ENCODE data around the gene HMGCS1. TPM values are rescaled to one million over a fixed set of nuclear protein-coding genes. Genes with fewer than 3 reads are reported as not detected.

HMGCS1 gene
- total and polyA plus RNA-seq, 2 of the 8 experiments (the other 6 are each of a cell fraction or from before 2014, with no cell fraction given) = 63.6 to 236 TPM

DNA sequence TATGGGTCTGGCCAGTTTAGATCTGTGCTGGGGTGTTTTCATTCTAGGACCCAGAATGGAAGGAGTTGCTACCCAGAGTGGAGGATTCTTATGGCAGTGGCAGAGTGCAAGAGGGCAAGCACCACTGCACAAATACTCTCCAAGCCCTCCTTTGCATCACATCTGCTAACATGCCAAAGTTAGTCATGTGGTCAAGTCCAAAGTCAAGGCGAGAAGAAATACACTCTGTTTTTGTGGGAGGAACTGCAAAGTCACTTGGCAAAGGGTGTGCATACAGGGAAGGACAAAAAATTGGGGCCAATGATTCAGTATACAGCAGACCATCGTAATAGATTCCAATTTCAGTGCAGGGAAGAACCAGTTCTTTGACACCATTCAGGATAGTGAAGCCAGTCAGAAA lies 43.9 kb upstream of the HMGCS1 start:
- H4K8ac ChIP-seq (ENCODE audit: extremely low read depth, insufficient read depth, low read length) = no peak overlapping the region
- no peak overlapping the region for H2AFZ ChIP-seq (ENCODE audit: low read length)
- H2BK5ac ChIP-seq (ENCODE audit: low read depth, low read length) = no peak overlapping the region
- no peak overlapping the region for H2BK20ac ChIP-seq (ENCODE audit: low read length)
- no peaks in the 10 kb centered on the region for H3K79me1 ChIP-seq (ENCODE audit: low read depth, low read length)
- no peak for FAIRE-seq
- ChIA-PET POLR2A (ENCODE audit: partially characterized antibody) (interaction anchor here (0.6 to 1.2 kb wide), 2 partner anchors 8 to 127 kb away, joined by 4 read pairs; partner anchors contain the start of gene TMEM267), CTCF (ENCODE audit: partially characterized antibody) (no interaction called here)
- no peak overlapping the region for H3K4ac ChIP-seq (replicated peaks; ENCODE audit: insufficient read length, low read depth, low read length)
- H4K5ac ChIP-seq (ENCODE audit: insufficient read length, low read depth, low read length) = no peak overlapping the region
- no peak overlapping the region for H3K56ac ChIP-seq (replicated peaks; ENCODE audit: insufficient read length, low read depth, low read length)
- no peak overlapping the region for H3K14ac ChIP-seq (ENCODE audit: insufficient read length)
- H3K4me3 ChIP-seq (ENCODE audit: extremely low read depth in 1 of 4, insufficient read depth in 2 of 4, low read depth in 3 of 4, low read length in 4 of 4) = no peak overlapping the region
- no peak overlapping the region for H3K23ac ChIP-seq (ENCODE audit: insufficient read length)
- H3K9me3 ChIP-seq (ENCODE audit: insufficient read depth in 2 of 2, low read depth in 1 of 2, low read length in 1 of 2) = 0 out of 4 replicates have a peak, but pooled peaks cover 9 to 12% of the 10 kb centered on the region in 2 experiments
- no peak overlapping the region for H4K91ac ChIP-seq (replicated peaks; ENCODE audit: insufficient read length, low read length)
- no peak overlapping the region for H2AK5ac ChIP-seq (ENCODE audit: low read depth, low read length)
- no peak overlapping the region for H2BK15ac ChIP-seq (ENCODE audit: low read length)
- 89% methylated on average over 2 of the region's 2 CpGs; no CpG with 5 or more reads in 1 of the 2 experiments for WGBS, 2 experiments (ENCODE audit: extremely low coverage in 1 of 2, insufficient coverage in 1 of 2, insufficient read length in 1 of 2, insufficient replicate concordance in 2 of 2, low coverage in 1 of 2, low lambda C conversion rate in 2 of 2, missing lambda C conversion rate in 1 of 2)
- no peaks in the 10 kb centered on the region for H3K79me2 ChIP-seq (ENCODE audit: control insufficient read depth in 1 of 2, insufficient read depth in 2 of 2, low read length in 2 of 2)
- TF ChIP-seq SIX5 (IDR thresholded peaks at IDR 0.05; ENCODE audit: low read depth, low read length) = no peak
- no peak for TF ChIP-seq POU5F1 (IDR thresholded peaks at IDR 0.05; ENCODE audit: low read depth, low read length)
- no peak for TF ChIP-seq POLR2AphosphoS5 (IDR thresholded peaks at IDR 0.05; ENCODE audit: low read depth, low read length)
- no peak for TF ChIP-seq SP1 (IDR thresholded peaks at IDR 0.05; ENCODE audit: low read depth, low read length)
- no peak for TF ChIP-seq BRCA1 (IDR thresholded peaks at IDR 0.05; ENCODE audit: low read depth, low read length)
- no peak for DNase-seq (ENCODE audit: low read depth in 1 of 2, low spot score in 2 of 2)
- H3K23me2 ChIP-seq (ENCODE audit: low read depth, low read length) = no peaks in the 10 kb centered on the region
- H3K9ac ChIP-seq (replicated peaks in 1 of 4; ENCODE audit: extremely low read depth in 1 of 4, low read depth in 3 of 4, low read length in 3 of 4) = no peak overlapping the region
- H3K18ac ChIP-seq (ENCODE audit: extremely low read depth, low read length) = no peak overlapping the region
- H3K27ac ChIP-seq (ENCODE audit: low read depth, low read length) = no peak overlapping the region
- H2BK120ac ChIP-seq (replicated peaks; ENCODE audit: low read depth, low read length) = no peak overlapping the region
- H3K4me2 ChIP-seq (ENCODE audit: insufficient read depth in 1 of 2, low read depth in 2 of 2, low read length in 2 of 2) = no peak overlapping the region
- H3K27me3 ChIP-seq (replicated peaks in 1 of 4; ENCODE audit: control insufficient read depth in 3 of 4, extremely low read depth in 1 of 4, insufficient read depth in 3 of 4, low read length in 3 of 4) = no peaks in the 10 kb centered on the region
- no peaks in the 10 kb centered on the region for H3K36me3 ChIP-seq (ENCODE audit: control insufficient read depth in 2 of 4, insufficient read depth in 4 of 4, low read length in 3 of 4)
- H3K4me1 ChIP-seq (replicated peaks in 1 of 4; ENCODE audit: control insufficient read depth in 3 of 4, insufficient read depth in 4 of 4, low read length in 3 of 4) = no peaks in the 10 kb centered on the region
- H4K20me1 ChIP-seq (replicated peaks in 1 of 2; ENCODE audit: control insufficient read depth in 1 of 2, insufficient read depth in 2 of 2, low read length in 2 of 2) = no peaks in the 10 kb centered on the region
- no peak overlapping the region for H2BK12ac ChIP-seq (ENCODE audit: low read depth, low read length)

Data from H1 (cell line).